Measurements from ENCODE around the gene CEND1. TPM values are rescaled to one million over a fixed set of nuclear protein-coding genes. Genes with fewer than 3 reads are reported as not detected.

Gene CEND1
- total RNA-seq, 1 experiment from 2014 or later, result 0.81 TPM

- H3K27ac ChIP-seq (ENCODE audit: insufficient read length, low read depth, low read length), result no peak overlapping the region
- H4K91ac ChIP-seq (ENCODE audit: insufficient read length, low read depth, low read length), result no peak overlapping the region
- no peaks in the 10 kb centered on the region for H3K79me2 ChIP-seq (ENCODE audit: insufficient read depth, low read length)
- Mint-ChIP-seq H3K4me3 (no peak overlapping the region), H3K36me3 (ENCODE audit: insufficient read depth in 1 of 3, low read depth in 3 of 3) (peaks cover 22 to 69% (median 59%) of the 10 kb centered on the region in 3 experiments; a peak in 6 of 7 replicates), H3K27ac (peak overlapping the region in 1 of 3 experiments; percentile 47; a peak in 1 of 7 replicates), H3K9me3 (no peaks in the 10 kb centered on the region), H3K4me1 (peaks cover 11 to 15% of the 10 kb centered on the region in 2 experiments), H3K27me3 (ENCODE audit: low read depth) (no peaks in the 10 kb centered on the region)
- no peak overlapping the region for H2BK12ac ChIP-seq (ENCODE audit: insufficient read length, low read depth, low read length)
- no peak overlapping the region for H2BK15ac ChIP-seq (ENCODE audit: low read depth, low read length)
- H2BK20ac ChIP-seq (ENCODE audit: low read depth, low read length, poor library complexity, severe bottlenecking), result no peak overlapping the region
- H3K4me1 ChIP-seq (ENCODE audit: insufficient read depth, low read length), result no peaks in the 10 kb centered on the region
- H3K18ac ChIP-seq (ENCODE audit: insufficient read length, low read depth, low read length), result no peak overlapping the region
- no peak for TF ChIP-seq CTCF (conservative IDR thresholded peaks at IDR 0.05)
- no peak overlapping the region for H4K5ac ChIP-seq (ENCODE audit: insufficient read length, low read depth, low read length)
- H3K4ac ChIP-seq (ENCODE audit: low read depth, low read length), result no peak overlapping the region
- H4K20me1 ChIP-seq (ENCODE audit: control insufficient read depth, insufficient read depth, insufficient read length), result no peaks in the 10 kb centered on the region
- no CpG with 5 or more reads among the region's 8 CpGs for WGBS (ENCODE audit: extremely low coverage, insufficient read length, low lambda C conversion rate)
- H3K9ac ChIP-seq (ENCODE audit: extremely low read depth, insufficient read length, low read length), result no peak overlapping the region
- no peak overlapping the region for H2AK5ac ChIP-seq (ENCODE audit: insufficient read length, low read length)
- H4K8ac ChIP-seq (replicated peaks; ENCODE audit: insufficient read length, low read depth, low read length), result no peak overlapping the region
- no peak overlapping the region for H3K14ac ChIP-seq (ENCODE audit: insufficient read depth, low read length)
- no peaks in the 10 kb centered on the region for H3K9me3 ChIP-seq (ENCODE audit: control insufficient read depth, low read depth, low read length)
- no peaks in the 10 kb centered on the region for H3K27me3 ChIP-seq (ENCODE audit: insufficient read depth, low read length)
- no peak overlapping the region for H3K23ac ChIP-seq (ENCODE audit: insufficient read length, low read depth, low read length)
- no peaks in the 10 kb centered on the region for H3K79me1 ChIP-seq (ENCODE audit: insufficient read depth, low read depth, low read length, poor library complexity, severe bottlenecking)
- H2AFZ ChIP-seq (ENCODE audit: low read length), result no peak overlapping the region
- H3K4me2 ChIP-seq (ENCODE audit: insufficient read depth, insufficient read length, low read length), result no peak overlapping the region
- H3K56ac ChIP-seq (ENCODE audit: insufficient read length, low read depth, low read length), result no peak overlapping the region
- H2BK5ac ChIP-seq (ENCODE audit: insufficient read length, low read length), result no peak overlapping the region
- DNase-seq, result no peak
- H3K23me2 ChIP-seq (ENCODE audit: insufficient read length, low read depth, low read length, poor library complexity, severe bottlenecking), result no peaks in the 10 kb centered on the region
- H2BK120ac ChIP-seq (ENCODE audit: low read depth, low read length, poor library complexity, severe bottlenecking), result no peak overlapping the region
- no peak overlapping the region for H3T11ph ChIP-seq (ENCODE audit: low read length)
Measured at GRCh38 chr11:765802-766091, 24.1 kb downstream of the CEND1 start.

Data from H9 (cell line).